Renal pelvis (tissue), 4 donors: ENCODE measurements around the gene SMOC1. TPM values are rescaled to one million over a fixed set of nuclear protein-coding genes. Genes with fewer than 3 reads are reported as not detected.
"Not testable (repeated sequence)": the region's sequence is repeated elsewhere in the genome, so short reads cannot be mapped to it uniquely, and the experiment has no call there.

Experiments used
- DNase-seq: peaks from one replicate; pipeline ENCODE4 v3.0.0-alpha.2; 2013
- polyA plus RNA-seq, 3 donors: library from polyadenylated mRNA; unstranded; fragments of 120-200 nt; gene quantifications; one replicate each; pipeline ENCODE4 v1.2.1, GENCODE V29; 2013; ENCODE audit not compliant: insufficient read length in 3 of 3

The SMOC1 gene
- polyA plus RNA-seq, 3 donors, result 1.2 to 2.5 (median 2.2) TPM

DNA sequence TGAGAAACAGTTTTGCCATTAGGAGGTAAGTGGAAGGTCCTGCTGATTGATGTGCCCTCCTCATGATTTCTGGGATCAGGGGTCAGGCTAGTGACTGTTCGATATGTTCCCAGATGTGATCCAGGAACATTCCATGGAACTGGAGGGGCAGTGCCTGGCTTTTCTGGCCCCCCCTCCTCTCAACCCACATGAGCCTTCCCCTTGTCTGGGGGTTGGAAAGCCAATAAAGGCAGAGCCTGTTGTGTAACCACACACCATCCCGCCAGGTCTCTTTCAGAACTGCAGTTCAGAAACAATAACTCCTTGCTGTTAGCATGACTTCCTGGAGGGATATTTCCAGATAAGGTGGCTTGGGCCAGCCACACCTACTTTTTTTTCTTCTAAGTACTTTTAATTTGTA is 17.8 kb downstream of the SMOC1 start:
- DNase-seq, result no peak

- DNase-seq, result no peak
Observed at GRCh38 chr14:69900603-69901002, 21.4 kb downstream of the SMOC1 start.

- DNase-seq, result peak; percentile 5
Observed at GRCh38 chr14:69901113-69901951, 22.1 kb downstream of the SMOC1 start.

- not testable (repeated sequence) for DNase-seq
Observed at GRCh38 chr14:69903046-69903445, 23.8 kb downstream of the SMOC1 start.

- no peak for DNase-seq
Observed at GRCh38 chr14:69904246-69904645, 25.0 kb downstream of the SMOC1 start.

GRCh38 chr14:69906201-69906600 is 27.0 kb downstream of the SMOC1 start:
- DNase-seq, result no peak

DNA sequence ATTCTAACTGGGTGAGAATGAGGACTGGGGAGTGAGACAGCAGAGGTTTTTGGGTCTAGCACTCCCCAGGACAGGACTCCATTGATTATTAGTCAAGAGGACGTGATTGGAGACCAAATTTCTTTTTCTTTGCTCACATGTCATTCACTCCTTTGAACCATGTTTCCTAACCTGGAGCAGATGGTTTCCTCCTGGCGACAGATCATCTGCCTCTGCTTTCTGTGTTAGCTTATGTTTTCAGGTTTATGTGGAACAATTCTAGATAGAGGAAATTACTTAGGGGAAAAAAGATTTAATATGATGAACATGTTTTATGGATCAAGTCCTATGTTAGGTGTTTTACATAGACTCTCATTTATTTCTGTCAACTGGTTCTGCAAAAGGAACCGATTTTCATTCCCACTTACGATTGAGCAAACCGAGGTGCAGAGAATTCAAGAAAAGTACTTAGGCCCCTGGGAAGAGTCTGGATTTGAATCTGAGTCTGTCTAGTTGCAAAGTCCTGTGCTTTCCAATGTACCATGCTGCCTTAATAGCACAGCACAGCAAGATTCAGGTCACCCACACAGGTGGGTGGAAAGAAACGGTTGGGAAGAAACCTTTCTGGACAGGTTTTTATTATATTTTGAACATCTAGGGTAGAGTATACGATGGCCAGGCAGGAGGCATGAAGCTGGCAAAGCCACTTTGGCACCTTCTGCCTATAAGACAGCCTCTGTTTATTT is 30.8 kb downstream of the SMOC1 start:
- DNase-seq, result no peak

DNA sequence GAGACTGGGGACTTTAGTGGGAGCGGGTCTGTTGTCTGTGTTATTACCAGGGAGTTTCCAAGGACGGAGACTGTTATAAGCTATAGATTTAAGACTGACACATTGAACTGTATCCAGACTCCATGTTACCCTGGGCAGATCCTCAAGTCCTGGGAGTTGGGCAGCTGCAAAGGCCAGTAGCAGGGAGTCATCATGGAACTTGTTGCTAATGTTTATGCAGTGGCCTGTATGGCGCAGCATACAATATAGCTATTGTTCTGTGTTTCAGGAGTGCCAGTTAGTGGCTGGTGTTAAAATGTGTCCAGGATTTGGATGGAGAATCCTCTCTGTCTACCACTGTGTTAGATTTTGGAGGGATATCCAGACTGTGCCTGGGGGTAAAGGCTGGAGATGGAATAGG is 31.7 kb downstream of the SMOC1 start:
- DNase-seq, result no peak

GRCh38 chr14:69913686-69914085 is 34.5 kb downstream of the SMOC1 start:
- DNase-seq, result no peak

DNA sequence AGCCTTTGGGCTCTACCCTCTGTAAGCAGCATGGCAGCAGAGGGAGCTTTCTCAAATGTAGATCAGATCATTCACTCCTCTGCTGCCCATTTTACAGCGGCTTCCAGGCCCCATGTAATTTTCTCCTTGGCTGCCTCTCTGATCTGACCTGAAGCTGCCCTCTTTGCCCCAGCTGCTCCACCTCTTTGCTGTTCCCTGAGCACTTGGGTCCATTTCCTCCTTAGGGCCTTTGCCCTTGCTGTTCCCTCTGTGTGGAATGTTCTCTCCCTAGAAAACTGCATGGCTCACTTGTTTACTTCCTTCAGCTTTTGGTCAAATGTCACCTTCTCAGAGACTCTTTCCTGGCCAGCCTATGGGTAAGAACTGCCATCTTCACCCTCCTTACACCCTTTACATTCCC is 37.2 kb downstream of the SMOC1 start:
- no peak for DNase-seq

DNA sequence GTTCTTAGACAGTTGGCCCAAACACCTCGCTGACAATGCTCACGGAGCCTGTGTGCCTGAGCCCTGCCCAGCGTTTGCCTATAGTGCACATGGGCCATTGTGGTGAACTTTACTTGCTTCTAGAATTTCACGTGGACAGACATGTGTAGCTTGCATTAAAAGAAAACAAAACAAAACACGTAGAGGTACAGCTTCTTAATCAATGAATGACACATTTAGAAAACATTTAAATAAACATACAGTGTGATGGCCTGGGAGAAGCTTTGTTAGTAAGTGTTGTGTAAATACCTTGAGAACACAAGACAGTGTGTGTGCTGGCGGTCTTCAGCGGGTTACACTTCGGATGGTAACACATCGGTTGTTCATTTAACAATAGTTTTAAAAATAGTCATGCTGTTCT is 38.1 kb downstream of the SMOC1 start:
- DNase-seq, result no peak

- no peak for DNase-seq
Observed at GRCh38 chr14:69919815-69920214, 40.6 kb downstream of the SMOC1 start.

GRCh38 chr14:69921052-69921451 is 41.8 kb downstream of the SMOC1 start:
- DNase-seq, result no peak

DNA sequence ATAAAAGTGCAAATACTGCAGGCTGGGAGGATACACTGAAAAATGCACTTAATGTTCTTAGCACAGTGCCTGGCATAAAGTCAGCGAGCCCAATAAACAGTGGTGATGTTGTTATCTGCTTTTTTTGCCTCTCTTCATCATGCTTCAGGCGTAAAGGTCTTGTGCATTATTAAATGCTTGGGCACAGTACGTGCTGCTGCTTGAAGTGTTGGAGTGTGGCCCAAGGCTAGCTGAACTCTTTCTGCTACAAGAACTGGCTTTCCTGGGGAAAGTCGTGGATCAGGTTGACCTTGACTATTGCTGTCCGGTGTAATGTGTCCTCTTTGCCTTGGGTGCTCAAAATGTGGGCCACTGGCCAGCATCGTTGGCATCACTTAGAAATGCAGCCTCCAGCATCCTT is 43.0 kb downstream of the SMOC1 start:
- DNase-seq, result no peak

- no peak for DNase-seq
Observed at GRCh38 chr14:69924201-69924600, 45.0 kb downstream of the SMOC1 start.

DNA sequence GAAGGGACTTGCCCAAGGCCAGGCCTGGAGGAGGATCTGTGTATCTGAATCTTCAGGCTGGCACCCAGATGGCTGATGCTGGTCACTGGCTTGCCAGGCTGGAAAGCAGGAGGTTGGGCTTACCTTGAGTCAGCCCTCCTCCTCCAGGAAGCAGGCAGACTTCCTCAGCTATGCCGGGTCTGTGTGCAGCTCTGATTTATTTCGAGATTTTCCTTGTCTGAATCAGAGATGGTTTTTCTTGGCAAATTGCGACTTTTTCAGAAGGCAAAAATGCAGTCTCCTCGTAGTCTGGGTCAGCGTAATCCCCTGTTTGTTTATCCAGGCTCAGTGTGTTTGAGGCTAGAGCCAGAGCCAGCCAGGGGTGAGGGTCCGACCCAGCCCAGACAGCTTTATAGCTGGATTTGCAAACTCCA is 48.9 kb downstream of the SMOC1 start:
- peak; percentile 48 for DNase-seq

DNA sequence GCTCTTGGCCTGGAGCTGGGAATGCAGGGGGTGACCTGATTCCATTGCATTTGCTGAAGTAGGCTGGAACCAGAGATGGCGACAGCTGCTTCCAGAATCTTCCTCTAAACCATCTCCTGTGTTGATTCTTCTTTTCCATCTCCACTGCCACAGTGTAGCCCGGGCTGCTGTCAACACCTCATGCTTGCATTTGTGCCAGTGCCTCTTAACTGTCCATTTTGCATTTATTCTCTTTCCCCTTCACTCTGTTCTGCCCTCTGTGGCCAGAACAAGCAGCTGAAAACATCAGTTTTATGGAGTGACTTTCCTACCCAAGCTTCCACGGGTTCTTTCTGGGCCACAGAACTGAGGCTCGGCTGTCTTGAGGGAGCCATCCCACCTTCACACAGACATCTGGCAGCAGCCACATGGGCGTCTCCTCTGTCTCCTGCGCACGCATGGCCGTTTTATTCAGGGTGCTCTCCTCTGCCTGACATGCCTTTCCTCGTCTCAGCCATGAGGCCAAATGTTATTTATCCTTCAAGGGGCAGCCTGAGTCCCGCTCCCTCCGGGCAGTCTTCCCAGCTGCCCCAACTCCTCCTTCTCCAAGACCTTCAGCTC is 51.7 kb downstream of the SMOC1 start:
- DNase-seq, result no peak

- no peak for DNase-seq
Observed at GRCh38 chr14:69931960-69932359, 52.7 kb downstream of the SMOC1 start.

GRCh38 chr14:69932391-69932790 is 53.2 kb downstream of the SMOC1 start:
- DNase-seq, result no peak

DNA sequence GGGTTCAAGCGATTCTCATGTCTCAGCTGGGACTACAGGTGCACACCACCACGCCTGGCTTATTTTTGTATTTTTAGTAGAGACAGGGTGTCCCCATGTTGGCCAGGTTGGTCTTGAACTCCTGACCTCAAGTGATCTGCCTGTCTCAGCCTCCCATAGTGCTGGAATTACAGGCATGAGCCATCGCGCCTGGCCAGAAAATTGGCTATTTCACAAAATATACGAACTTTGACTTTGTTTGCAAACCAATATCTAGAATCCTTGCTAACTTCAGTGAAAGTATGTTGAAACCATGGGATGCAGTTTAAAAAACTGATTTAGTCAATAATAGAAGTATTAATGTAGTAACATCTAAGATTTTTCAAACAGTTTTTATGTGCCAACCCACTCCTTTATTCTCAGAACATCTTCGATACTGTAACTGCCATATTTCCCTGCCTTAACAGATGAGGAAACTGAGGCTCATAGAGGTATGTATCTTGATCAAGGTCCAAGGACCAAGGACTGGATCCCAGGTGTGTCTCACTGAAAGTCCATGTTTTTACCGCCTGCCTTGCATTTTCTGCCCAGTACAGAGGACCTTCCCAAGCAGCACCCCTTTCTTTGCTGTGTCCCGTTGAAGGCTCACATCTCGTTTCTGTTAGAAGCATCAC is 54.5 kb downstream of the SMOC1 start:
- no peak for DNase-seq

DNA sequence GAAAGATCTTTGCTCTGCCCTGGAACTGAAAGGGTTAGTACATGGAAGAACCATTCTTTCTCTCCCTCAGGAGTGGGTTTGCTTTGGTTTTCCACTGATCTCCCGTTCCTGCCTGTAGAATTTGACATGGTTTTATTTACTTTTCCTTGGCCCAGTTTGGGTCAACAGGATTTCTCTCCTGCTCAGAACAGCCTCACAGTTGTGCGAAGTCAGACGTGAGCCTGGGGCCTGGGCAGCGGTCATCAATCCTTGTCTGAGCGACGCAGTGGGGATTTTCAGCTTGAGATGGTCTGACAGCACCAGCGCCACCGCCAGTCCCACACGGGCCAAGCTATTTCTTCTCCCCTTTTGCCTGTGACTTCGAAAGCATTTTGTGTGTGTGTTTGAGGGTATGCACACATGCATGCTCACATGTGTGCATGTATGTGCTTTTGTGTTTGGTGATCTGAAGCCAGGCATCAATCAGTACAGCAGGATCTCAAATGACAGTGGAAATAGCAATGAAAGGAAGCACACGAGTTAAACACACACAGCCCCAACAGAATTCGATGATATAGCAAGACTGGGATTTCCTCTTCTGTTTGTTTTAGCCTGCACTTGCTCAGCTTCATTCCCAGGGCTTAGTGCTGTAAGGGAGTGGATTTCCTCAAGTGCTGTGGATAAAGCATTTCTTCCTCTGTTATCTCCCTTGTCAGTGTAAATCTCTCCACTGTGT is 58.3 kb downstream of the SMOC1 start:
- DNase-seq, result no peak

GRCh38 chr14:69938751-69939150 is 59.5 kb downstream of the SMOC1 start:
- DNase-seq, result no peak
